IMR-90 (cell line): ENCODE measurements around the gene HPSE2. TPM values are rescaled to one million over a fixed set of nuclear protein-coding genes. Genes with fewer than 3 reads are reported as not detected.

Source experiments
- ATAC-seq: fragments of 200-7000 bp; cut with Tn5 transposase; 2 replicates; pipeline ENCODE4 v1.9.1; 2020; ENCODE audit warnings: low read depth, mild to moderate bottlenecking, moderate library complexity
- BruUV-seq: library from RNA; stranded (reverse); fragments of 400-500 nt; replicated peaks from 2 replicates; lab custom pipeline; 2021; lab: Mats Ljungman, UMichigan
- CTCF ChIA-PET: fragments of 300-600 bp; formaldehyde crosslinking; extraction: SDS; loops from one replicate; lab custom pipeline; 2021; ENCODE audit warnings: antibody characterized with exemption; lab: Yijun Ruan, JAX
- POLR2A ChIA-PET: fragments of 300-600 bp; sonication (Branson Sonifier 250); formaldehyde crosslinking; loops from one replicate; lab custom pipeline; 2022; ENCODE audit warnings: antibody characterized with exemption; ENCODE audit not compliant: unreplicated experiment; lab: Charles Lee
- DNase-seq: peaks from one replicate; pipeline ENCODE4 v3.0.0; 2013
- H2AFZ ChIP-seq: replicated peaks from 2 replicates; pipeline ENCODE3; 2013; ENCODE audit warnings: low read length, mild to moderate bottlenecking; ENCODE audit not compliant: poor library complexity
- H2AK5ac ChIP-seq: 2 replicates; pipeline ENCODE4 v1.6.1; 2013; ENCODE audit warnings: low read depth, low read length, inconsistent platforms
- H2AK9ac ChIP-seq: replicated peaks from 2 replicates; pipeline ENCODE3; 2013; ENCODE audit warnings: mild to moderate bottlenecking, low read depth, low read length, moderate library complexity; ENCODE audit not compliant: poor library complexity
- H2BK120ac ChIP-seq: 2 replicates; pipeline ENCODE4 v1.6.1; 2013; ENCODE audit warnings: low read depth, low read length, inconsistent platforms
- H2BK15ac ChIP-seq: 3 replicates; pipeline ENCODE4 v1.6.1; 2013; ENCODE audit warnings: low read depth, low read length, inconsistent platforms
- H2BK20ac ChIP-seq: 2 replicates; pipeline ENCODE4 v1.6.1; 2013; ENCODE audit warnings: low read depth, mild to moderate bottlenecking, inconsistent platforms, low read length, moderate library complexity
- H2BK5ac ChIP-seq: 2 replicates; pipeline ENCODE4 v1.6.1; 2013; ENCODE audit warnings: mild to moderate bottlenecking, low read depth, low read length, inconsistent platforms; ENCODE audit not compliant: poor library complexity, severe bottlenecking
- H3K14ac ChIP-seq: replicated peaks from 2 replicates; pipeline ENCODE4 v1.6.1; 2013; ENCODE audit warnings: low read depth, low read length, inconsistent platforms
- H3K18ac ChIP-seq: 2 replicates; pipeline ENCODE4 v1.6.1; 2013; ENCODE audit warnings: low read depth, low read length, control low read depth
- H3K23ac ChIP-seq: 2 replicates; pipeline ENCODE4 v1.6.1; 2013; ENCODE audit warnings: low read depth, low read length, inconsistent platforms
- H3K27ac ChIP-seq: 2 replicates; pipeline ENCODE4 v1.5.1; 2013; ENCODE audit warnings: mild to moderate bottlenecking, control low read depth, low read length; ENCODE audit not compliant: insufficient read depth
- H3K27me3 ChIP-seq: 2 replicates; pipeline ENCODE4 v1.6.1; 2013; ENCODE audit warnings: low read length; ENCODE audit not compliant: control insufficient read depth, insufficient read depth
- H3K36me3 ChIP-seq: 2 replicates; pipeline ENCODE4 v1.6.1; 2013; ENCODE audit warnings: low read length, mixed read lengths; ENCODE audit not compliant: control insufficient read depth, insufficient read depth
- H3K4ac ChIP-seq: 2 replicates; pipeline ENCODE4 v1.6.1; 2013; ENCODE audit warnings: low read depth, low read length, inconsistent platforms
- H3K4me1 ChIP-seq: 2 replicates; pipeline ENCODE4 v1.6.1; 2013; ENCODE audit warnings: low read length, mixed read lengths; ENCODE audit not compliant: control insufficient read depth, insufficient read depth
- H3K4me2 ChIP-seq: 2 replicates; pipeline ENCODE4 v1.6.1; 2013; ENCODE audit warnings: low read depth, mild to moderate bottlenecking, control low read depth, low read length, moderate library complexity
- H3K4me3 ChIP-seq: 2 replicates; pipeline ENCODE4 v1.5.1; 2013; ENCODE audit warnings: low read depth, mild to moderate bottlenecking, control low read depth, low read length, moderate library complexity; ENCODE audit not compliant: insufficient read depth
- H3K56ac ChIP-seq: 2 replicates; pipeline ENCODE4 v1.6.1; 2013; ENCODE audit warnings: low read length, inconsistent platforms; ENCODE audit not compliant: insufficient read depth; ENCODE audit errors: extremely low read depth
- H3K79me1 ChIP-seq, 2 experiments: 2 replicates each; pipeline ENCODE4 v1.6.1; 2013; ENCODE audit warnings: low read length in 2 of 2, inconsistent platforms in 1 of 2, low read depth in 1 of 2
- H3K9ac ChIP-seq: 2 replicates; pipeline ENCODE4 v1.6.1; 2013; ENCODE audit warnings: low read depth, low read length, control low read depth
- H3K9me1 ChIP-seq: 2 replicates; pipeline ENCODE4 v1.6.1; 2013; ENCODE audit warnings: low read length, inconsistent platforms; ENCODE audit not compliant: insufficient read depth
- H3K9me3 ChIP-seq: 2 replicates; pipeline ENCODE4 v1.6.1; 2013; ENCODE audit warnings: low read length; ENCODE audit not compliant: control insufficient read depth, insufficient read depth
- H4K20me1 ChIP-seq: 2 replicates; pipeline ENCODE4 v1.6.1; 2013; ENCODE audit warnings: low read length, inconsistent platforms; ENCODE audit not compliant: insufficient read depth
- H4K5ac ChIP-seq: 2 replicates; pipeline ENCODE4 v1.6.1; 2013; ENCODE audit warnings: mild to moderate bottlenecking, low read depth, low read length, control low read depth
- H4K8ac ChIP-seq, 2 experiments: 2 replicates each; pipeline ENCODE4 v1.6.1; 2013; ENCODE audit warnings: low read depth in 2 of 2, low read length in 2 of 2, control low read depth in 1 of 2, inconsistent platforms in 1 of 2
- H4K91ac ChIP-seq: 2 replicates; pipeline ENCODE4 v1.6.1; 2013; ENCODE audit warnings: low read depth, low read length, inconsistent platforms; ENCODE audit not compliant: insufficient read depth
- RFX5 ChIP-seq: IDR thresholded peaks from 2 replicates; pipeline ENCODE4 v1.8.0; 2012; ENCODE audit warnings: low read depth, mild to moderate bottlenecking, low read length, moderate library complexity
- WGBS, 2 experiments: methylation state at CpG; one replicate each; pipeline versions ENCODE4 v1.1.5 to v1.1.7; 2013; ENCODE audit warnings: missing lambda C conversion rate in 2 of 2; ENCODE audit not compliant: insufficient read length in 1 of 2; ENCODE audit errors: extremely low coverage in 2 of 2; 5-methylcytosine and 5-hydroxymethylcytosine counted together
- dilution Hi-C: fragments of 300-500 bp; cut with HindIII; formaldehyde crosslinking; loops from one replicate; pipeline ENCODE4 v1.14.3; 2018; ENCODE audit warnings: low sequenced_read_pairs; ENCODE audit not compliant: unreplicated experiment
- in situ Hi-C: fragments of 300-500 bp; cut with MboI; formaldehyde crosslinking; loops from 3 replicates; pipeline ENCODE4 v1.14.3; 2019; ENCODE audit warnings: low sequenced_read_pairs, inconsistent platforms, mixed read lengths
- intact Hi-C: fragments of 100-400 bp; cut with micrococcal nuclease; formaldehyde crosslinking; loops from 2 replicates; pipeline ENCODE4 v1.10.0; 2022
- polyA plus RNA-seq, 3 experiments: library from polyadenylated mRNA; depleted of rRNA; stranded (reverse); fragments of >200 nt; gene quantifications; 2 replicates each; pipeline ENCODE4 v1.2.3, GENCODE V29; 2012; ENCODE audit warnings: low replicate concordance in 1 of 3
- total RNA-seq: library from RNA; depleted of rRNA; stranded (reverse); fragments of >200 nt; gene quantifications from 2 replicates; pipeline ENCODE4 v1.2.3, GENCODE V29; 2012

The HPSE2 gene
- total and polyA plus RNA-seq, 2 of the 4 experiments (the other 2 are of a cell fraction): not detected

GRCh38 chr10:98461500-98461842, 774.2 kb downstream of the HPSE2 start:
- peak overlapping the region; percentile 59; the same call in 1 of the 2 replicates for H3K27ac ChIP-seq
- no peak overlapping the region for H3K23ac ChIP-seq
- no peak for TF ChIP-seq RFX5
- intact Hi-C loops: no loop called here
- H3K14ac ChIP-seq: peak overlapping the region; percentile 23; the same call in 1 of the 2 replicates
- no peaks in the 10 kb centered on the region for H3K9me3 ChIP-seq
- no peak overlapping the region for H3K4me3 ChIP-seq
- ChIA-PET CTCF (interaction anchor here (1.2 to 1.4 kb wide), 2 partner anchors 152 to 785 kb away, joined by 3 to 5 read pairs; no protein-coding TSS in a partner anchor), POLR2A (no interaction called here)
- dilution Hi-C loops: no loop called here
- no CpG with 5 or more reads among the region's 3 CpGs for WGBS, 2 experiments
- peak overlapping the region; percentile 25 for H3K18ac ChIP-seq
- peak overlapping the region; percentile 62 for H2BK20ac ChIP-seq
- peak overlapping the region; percentile 65 for H2BK5ac ChIP-seq
- no peak overlapping the region for H3K56ac ChIP-seq
- peaks cover 4% of the 10 kb centered on the region for H3K4me1 ChIP-seq
- ATAC-seq (no peak), DNase-seq (no peak)
- peak overlapping the region; percentile 72 for H3K4ac ChIP-seq
- H4K8ac ChIP-seq: peak overlapping the region in 1 of 2 experiments; percentile 49; a peak in 2 of 4 replicates
- no peaks in the 10 kb centered on the region for H3K27me3 ChIP-seq
- H2BK120ac ChIP-seq: peak overlapping the region; percentile 73
- peak overlapping the region; percentile 45 for H4K91ac ChIP-seq
- no peak overlapping the region for H3K4me2 ChIP-seq
- BruUV-seq: no TSS peak
- H2AK5ac ChIP-seq: peak overlapping the region; percentile 44; the same call in 1 of the 2 replicates
- H3K79me1 ChIP-seq: no peaks in the 10 kb centered on the region
- no peak overlapping the region for H3K9ac ChIP-seq
- H4K5ac ChIP-seq: no peak overlapping the region
- H2BK15ac ChIP-seq: peak overlapping the region; percentile 3; the same call in 2 of the 3 replicates
- H2AFZ ChIP-seq: peak overlapping the region; percentile 73
- H3K9me1 ChIP-seq: no peaks in the 10 kb centered on the region
- no peaks in the 10 kb centered on the region for H3K36me3 ChIP-seq
- no peaks in the 10 kb centered on the region for H4K20me1 ChIP-seq
- peak overlapping the region; percentile 21 for H2AK9ac ChIP-seq
- in situ Hi-C loops: loop anchor here (5.0 to 10.0 kb wide), 2 partner anchors 201 to 783 kb away; no protein-coding TSS in a partner anchor
